GM12873 (cell line): Measurements from ENCODE around the gene CITED2.

Experiments
- TF ChIP-seq, protein P1 (sequence below): IDR thresholded peaks from 2 replicates; pipeline ENCODE4 v1.5.1; 2012; ENCODE audit warnings: low read depth, mild to moderate bottlenecking, moderate library complexity, low read length, control low read depth; ENCODE audit not compliant: insufficient read depth; ENCODE audit errors: missing control alignments

CITED2 gene

DNA sequence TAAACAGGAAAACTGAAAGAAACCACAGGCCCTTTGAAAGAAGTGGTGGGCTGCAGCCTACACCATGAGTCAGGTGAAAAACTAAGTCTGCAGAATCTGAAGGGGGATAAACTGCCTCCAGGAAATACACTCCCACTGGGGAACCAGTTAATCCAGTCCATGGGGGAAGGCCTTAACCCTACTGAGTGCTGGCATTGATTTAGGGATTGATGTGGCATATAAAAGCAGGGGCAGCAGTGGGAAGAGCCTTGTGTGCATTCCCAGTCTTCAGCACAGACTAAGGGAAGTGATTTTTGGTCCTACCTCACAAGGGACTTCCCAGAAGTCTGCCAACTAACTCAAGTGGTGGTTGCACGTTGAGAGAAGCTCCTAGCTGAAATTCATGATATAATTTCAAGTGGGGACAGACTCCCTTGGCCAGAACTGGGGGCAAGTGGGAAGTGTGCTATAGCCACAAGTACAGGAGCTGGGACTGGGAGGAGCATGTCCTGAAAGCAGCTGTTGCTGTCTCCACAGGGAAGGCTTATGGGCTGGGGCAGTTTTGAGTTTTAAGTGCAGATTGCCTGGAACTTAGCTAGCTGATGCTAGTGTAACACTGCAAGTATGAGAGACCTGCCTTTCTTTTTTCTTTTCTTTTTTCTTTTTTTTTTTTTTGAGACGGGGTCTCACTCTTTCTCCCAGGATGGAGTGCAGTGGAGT, 31.2 kb downstream of the CITED2 start:
- TF ChIP-seq, protein P1, sequence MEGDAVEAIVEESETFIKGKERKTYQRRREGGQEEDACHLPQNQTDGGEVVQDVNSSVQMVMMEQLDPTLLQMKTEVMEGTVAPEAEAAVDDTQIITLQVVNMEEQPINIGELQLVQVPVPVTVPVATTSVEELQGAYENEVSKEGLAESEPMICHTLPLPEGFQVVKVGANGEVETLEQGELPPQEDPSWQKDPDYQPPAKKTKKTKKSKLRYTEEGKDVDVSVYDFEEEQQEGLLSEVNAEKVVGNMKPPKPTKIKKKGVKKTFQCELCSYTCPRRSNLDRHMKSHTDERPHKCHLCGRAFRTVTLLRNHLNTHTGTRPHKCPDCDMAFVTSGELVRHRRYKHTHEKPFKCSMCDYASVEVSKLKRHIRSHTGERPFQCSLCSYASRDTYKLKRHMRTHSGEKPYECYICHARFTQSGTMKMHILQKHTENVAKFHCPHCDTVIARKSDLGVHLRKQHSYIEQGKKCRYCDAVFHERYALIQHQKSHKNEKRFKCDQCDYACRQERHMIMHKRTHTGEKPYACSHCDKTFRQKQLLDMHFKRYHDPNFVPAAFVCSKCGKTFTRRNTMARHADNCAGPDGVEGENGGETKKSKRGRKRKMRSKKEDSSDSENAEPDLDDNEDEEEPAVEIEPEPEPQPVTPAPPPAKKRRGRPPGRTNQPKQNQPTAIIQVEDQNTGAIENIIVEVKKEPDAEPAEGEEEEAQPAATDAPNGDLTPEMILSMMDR: no peak

DNA sequence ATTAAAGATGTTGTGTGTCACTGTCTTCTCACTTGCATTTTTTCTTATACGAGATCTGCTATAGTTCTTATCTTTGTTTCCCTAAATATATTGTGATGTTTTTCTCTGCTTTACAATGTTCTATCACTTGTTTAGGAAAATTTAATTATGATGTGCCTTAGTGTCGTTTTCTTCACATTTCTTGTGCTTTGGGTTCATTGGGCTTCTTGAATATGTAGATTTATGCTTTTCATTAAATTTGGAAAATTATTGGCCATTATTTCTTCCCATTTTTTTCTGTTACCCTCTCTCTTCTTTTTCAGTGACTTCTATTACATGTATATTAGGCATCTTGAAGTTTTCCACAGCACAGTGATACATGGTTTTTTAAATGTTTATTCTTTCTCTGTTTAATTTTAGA, 33.4 kb downstream of the CITED2 start:
- TF ChIP-seq, protein P1: no peak

DNA sequence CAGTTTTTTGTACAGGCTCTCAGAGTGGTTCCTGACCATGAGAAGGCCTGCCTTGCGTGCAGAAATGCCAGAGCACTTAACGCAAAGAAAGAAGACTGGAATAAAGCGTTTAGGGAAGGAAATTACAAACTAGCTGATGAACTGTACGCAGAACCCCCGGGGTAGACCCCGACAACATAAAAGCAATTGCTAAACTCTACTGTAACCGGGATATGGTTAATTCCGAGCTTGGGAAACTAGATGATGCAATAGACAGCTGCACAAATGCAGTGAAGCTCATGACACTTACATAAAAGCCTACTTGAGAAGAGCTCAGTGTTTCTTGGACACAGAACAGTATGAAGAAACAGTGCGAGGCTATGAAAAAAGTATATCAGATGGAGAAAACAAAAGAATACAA, 35.7 kb downstream of the CITED2 start:
- TF ChIP-seq, protein P1: no peak

DNA sequence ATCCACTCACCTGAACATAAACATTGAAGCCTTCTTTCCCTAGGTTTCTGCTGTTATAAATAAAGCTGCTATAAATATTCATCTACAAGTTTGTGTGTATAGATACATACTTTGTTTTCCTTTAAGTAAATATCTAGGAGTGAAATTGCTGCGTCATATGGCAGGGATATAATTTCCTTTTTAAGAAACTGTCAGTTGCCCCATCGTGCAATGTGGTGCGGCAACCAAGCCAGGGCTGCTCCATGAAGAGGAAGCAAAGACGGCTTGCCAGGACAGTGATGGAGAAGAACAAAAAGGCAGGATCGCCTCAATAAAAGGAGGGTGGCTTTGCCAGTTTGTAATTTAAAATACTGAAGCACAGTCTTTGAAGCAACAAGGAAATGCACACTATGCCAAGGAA, 36.6 kb downstream of the CITED2 start:
- TF ChIP-seq, protein P1: no peak

DNA sequence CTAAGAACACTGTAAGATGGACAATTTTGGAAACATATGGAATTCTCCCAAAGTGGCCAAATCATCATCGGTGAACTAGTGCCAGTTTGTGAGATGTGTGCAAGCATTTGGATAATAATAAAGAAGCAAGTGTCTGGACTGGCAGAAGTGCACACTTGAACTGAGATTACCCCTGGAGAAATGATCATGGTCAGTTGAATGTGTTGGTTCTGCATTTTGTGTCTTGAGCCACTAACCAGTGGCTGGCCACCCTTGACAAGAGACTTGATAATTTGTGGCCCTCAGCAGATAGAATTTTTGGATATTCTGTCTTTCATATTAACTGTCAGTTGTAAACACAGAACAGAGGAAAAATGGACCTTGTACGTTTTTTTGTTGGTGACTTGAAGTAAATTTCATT, 37.4 kb downstream of the CITED2 start:
- TF ChIP-seq, protein P1: no peak

DNA sequence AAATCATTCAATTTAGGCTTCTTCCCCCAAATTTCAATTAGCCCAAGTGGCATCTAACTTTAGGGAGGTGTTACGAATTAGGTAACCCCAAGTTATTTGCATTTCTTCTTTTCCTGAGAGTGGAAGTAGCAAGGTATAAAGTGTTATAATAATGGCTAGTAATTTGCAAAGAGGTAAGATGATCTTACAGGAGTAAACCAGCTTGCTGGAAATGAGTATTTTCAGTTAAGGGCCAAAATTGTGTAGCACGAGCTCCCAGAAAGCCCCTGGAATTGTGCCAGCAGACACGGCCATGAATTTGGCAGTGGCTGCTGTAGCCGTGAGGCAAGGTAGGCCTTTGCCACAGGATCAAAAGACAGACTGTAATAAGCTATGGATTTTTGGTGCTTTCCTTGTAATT, 38.0 kb downstream of the CITED2 start:
- TF ChIP-seq, protein P1: no peak

DNA sequence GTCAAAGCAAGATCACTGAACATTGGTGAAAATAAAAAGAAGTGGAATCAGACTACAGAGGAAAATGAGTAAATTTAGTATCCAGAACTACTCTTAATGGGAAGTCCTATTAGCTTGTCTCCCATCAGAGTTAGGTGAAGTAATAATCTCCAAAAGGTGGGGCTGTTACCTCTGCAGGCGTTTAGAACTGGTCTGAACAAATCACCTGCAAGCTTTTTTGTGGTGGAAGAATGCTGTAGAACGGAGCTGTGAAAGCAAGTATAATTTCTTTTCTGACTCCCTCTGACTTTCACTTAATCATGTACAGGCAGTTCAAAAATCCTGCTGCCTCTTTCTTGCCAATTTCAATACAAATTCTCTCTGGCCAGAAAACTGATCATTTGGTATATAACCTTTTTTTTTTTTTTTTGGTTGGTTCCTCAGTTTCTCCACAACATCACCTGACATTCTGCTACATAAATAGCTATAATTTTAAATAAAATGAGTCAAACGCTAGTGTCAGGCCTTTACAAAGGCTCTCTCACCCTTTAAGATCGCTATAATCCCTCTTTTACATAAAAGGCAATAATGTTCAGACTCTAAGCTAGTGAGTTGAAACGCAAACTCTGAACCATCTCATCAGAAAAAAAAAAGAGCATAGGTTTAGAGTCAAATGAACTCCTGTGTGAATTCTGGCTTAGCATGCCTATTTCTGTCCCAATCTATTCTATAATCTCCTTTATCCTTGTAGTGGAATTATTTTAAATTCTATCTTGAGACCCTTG, 38.8 kb downstream of the CITED2 start:
- TF ChIP-seq, protein P1: no peak
